ENCODE measurements around the gene CEP78.
"Not testable (repeated sequence)": the region's sequence is repeated elsewhere in the genome, so short reads cannot be mapped to it uniquely, and the experiment has no call there.

The CEP78 gene

GRCh38 chr9:78235256-78235761 lies 566 bp upstream of the CEP78 start:
- DNase-seq: no peak

GRCh38 chr9:78236551-78236910 lies 656 bp downstream of the CEP78 start:
- no peak for DNase-seq

DNA sequence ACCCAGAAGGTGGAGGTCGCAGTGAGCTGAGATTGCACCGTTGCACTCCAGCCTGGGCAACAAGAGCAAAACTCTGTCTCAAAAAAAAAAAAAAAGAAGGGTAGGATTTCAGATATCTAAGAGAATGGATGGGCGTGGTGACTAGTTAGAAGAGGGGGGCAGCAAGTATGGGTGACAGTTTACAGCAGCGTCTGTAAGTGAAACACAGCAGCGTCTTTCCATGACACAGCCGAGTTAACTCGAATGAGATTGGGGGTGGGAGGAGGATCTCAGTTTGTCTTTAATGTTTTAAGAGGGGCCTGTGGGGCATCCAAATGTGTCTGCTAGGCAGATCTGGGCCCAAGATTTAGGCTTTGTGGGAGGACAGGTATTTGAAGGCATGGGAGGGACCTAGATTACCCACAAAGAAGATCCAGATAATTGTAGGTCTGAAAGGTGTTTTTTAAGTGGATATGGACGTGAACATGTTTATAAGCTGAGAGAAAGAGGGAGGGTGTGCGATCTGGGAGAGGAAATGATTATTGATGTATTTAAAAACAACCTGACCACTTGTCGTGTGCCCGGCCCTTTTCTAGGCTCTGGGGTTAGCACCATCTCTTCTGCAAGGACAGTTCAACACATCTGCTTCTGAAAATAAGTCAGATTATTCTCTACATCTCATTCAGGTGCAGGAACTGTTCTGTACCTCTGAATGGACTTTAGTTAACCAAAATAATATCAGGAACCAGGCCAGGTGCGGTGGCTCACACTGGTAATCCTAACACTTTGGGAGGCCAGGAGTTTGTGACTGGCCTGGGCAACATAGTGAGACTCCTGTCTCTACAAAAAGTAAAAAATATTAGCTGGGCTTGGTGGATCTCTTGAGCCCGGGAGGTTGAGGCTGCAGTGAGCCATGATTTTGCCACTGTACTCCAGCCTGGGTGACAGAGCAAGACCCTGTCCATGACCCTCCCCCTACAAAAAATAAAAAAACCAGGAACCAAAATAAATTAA lies 2.5 kb downstream of the CEP78 start:
- no peak for DNase-seq

DNA sequence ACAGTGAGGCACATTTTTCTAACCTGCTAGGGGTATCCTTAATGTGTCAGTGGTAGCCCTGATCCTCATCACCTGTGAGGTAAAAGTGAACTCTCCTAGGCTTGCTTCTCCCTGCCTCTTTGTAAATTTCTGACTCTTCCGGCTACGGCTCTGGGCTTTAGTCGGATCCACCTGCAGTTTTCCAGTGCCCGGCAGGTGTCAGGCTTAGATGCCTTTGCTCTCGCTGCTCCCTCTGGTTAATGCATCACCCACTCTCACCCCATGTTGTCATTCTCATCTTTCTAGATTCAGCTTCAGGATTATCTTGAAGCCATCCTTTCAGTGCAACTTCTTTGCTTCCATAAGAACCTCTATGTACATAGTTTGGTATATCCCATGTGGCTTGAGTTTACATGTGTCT lies 3.6 kb downstream of the CEP78 start:
- DNase-seq: no peak

GRCh38 chr9:78242041-78242440 lies 6.2 kb downstream of the CEP78 start:
- DNase-seq: no peak

GRCh38 chr9:78243130-78243529 lies 7.3 kb downstream of the CEP78 start:
- DNase-seq: no peak

GRCh38 chr9:78245401-78245800 lies 9.5 kb downstream of the CEP78 start:
- DNase-seq: no peak

- no peak for DNase-seq
Observed at GRCh38 chr9:78248635-78249034, 12.8 kb downstream of the CEP78 start.

DNA sequence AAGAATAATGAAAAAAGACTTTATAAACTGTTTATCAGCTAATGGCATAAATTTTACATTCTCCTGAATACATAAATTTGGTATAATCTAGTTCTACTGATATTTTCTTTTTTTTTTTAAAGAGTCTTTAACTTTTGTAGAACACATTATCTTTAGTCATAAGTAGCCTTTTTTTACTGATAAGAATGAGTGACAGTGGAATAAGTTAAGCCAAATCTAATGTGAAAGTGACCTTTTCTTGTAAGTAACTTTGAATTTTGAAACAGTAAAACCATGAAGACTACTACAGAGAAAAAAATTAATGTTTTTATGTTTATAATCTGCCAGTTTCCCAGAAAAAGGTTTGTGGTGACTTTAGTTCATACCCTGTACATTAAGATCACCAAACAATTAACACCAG lies 13.7 kb downstream of the CEP78 start:
- DNase-seq: no peak

DNA sequence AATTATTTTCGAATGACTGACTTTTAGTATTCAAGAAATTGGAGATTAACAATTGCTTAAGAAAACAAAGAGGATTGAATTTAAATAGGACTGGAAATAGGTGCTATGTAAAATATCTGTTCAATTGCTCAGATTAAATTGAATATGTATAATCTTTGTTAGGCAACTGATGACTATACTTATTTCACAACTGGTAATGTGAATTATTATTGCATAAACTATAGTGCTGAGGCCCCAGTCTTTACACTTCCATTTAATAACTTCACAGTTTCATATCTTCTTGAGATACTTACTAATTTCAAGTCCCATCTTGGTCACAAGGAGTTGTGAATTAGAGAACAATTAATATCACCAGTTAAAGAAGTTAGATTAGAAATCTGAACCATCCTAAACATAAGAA lies 16.7 kb downstream of the CEP78 start:
- DNase-seq: no peak

DNA sequence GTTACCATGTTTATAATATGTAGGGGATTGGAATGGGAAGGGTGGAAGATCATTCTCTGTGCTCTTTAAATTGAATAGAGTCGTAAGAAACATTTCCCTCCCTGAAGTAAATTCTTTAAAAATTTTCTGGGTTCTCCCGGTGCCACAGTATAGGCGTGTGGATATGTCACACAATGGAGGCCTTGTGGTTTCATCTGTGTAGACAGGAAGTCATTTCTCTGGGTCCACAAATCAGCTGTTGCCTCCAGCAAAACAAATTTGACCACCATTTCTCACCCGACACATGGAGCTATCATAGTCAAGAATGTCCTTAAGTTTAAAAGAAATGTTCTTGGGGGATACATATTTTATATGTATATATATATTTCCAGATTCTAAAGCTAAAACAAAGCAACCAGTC lies 17.4 kb downstream of the CEP78 start:
- no peak for DNase-seq

DNA sequence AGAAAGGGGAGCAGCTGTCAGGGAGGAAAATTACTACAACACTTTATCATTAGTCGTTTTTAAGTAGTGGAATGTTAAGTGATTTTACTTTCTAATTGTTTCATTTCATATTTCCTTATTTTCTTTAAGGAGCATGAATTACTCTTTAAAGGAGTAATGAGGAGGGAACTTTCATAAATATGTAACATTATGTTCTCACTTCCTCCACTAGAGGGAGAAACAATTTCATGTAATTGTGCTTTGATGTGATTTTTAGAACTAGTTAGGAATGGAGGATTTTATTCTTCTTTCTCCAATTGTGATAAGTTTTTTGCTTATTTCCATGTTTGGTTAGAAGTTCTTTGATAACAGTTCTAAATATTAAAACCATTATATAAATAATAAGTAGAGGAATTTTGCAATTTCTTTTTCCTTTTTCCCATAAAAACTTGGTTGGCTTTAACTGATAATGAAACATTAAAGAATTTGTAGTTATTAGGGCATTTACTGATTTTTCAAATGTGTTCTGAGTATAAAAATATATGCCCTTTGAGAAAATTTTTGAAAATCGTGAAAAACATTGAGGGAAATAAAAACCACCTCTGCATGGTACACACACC lies 25.6 kb downstream of the CEP78 start:
- peak; percentile 5 for DNase-seq

DNA sequence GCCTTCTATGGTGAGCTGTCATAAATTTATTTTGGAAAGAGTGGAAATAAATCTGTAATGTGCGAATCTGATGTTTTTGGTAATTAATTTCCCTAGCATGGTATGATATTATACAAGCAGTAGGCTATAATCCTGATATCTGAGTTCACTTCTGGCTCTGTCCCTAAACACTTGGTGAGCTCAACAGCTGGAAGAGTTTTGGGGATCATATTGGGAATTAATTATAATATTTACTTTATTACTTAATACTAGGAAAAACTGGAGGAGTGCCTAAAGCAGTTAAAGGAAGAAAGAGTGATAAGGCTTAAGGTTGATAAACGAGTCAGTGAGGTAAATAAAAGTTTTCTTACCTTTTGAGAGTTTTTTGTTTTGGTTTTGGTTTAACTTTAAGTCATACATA lies 26.8 kb downstream of the CEP78 start:
- no peak for DNase-seq

- DNase-seq: no peak
Observed at GRCh38 chr9:78267889-78268288, 32.0 kb downstream of the CEP78 start.

GRCh38 chr9:78269784-78270183 lies 33.9 kb downstream of the CEP78 start:
- DNase-seq: no peak

- DNase-seq: no peak
Observed at GRCh38 chr9:78272307-78272706, 36.4 kb downstream of the CEP78 start.

DNA sequence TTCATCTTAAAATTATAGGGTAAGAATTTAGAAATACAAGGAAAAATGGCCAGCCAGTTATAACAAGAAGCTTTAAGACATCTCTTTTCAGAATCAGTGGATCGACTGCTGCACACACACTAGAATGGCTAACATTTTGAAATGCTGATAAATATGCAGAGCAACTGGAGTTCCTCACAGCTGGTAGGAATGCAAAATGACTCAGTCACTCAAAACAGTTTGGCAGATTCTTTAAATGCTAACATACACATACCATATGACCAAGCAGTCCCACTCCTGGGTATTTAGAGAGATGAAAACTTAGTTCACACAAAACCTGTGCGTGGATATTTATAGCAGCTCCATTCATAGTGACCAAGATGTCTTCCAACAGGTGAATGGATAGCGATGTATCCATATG lies 37.9 kb downstream of the CEP78 start:
- no peak for DNase-seq

GRCh38 chr9:78278177-78278777 lies 42.4 kb downstream of the CEP78 start:
- DNase-seq: no peak

DNA sequence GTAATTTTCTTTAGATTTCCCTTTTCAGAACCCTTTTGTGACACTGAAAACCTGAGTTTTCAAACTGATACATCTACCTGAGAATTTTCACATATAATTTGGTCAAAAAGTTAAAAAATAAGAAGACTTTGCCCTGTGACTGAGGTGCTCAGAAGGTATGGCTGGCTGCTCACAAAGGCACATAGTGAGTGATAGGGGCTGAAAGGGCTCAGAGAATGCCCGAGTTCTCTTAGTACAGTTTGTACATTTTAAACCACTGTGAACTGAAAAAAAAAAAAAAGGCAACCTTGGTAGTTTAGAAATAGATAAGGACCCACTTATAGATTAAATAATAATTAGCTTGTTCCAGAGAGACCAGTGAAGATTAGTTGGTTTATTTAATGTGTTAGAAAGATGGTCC lies 42.9 kb downstream of the CEP78 start:
- DNase-seq: no peak

GRCh38 chr9:78280982-78281668 lies 45.2 kb downstream of the CEP78 start:
- DNase-seq: no peak

GRCh38 chr9:78284181-78284580 lies 48.3 kb downstream of the CEP78 start:
- DNase-seq: not testable (repeated sequence)

- no peak for DNase-seq
Observed at GRCh38 chr9:78286125-78286524, 50.2 kb downstream of the CEP78 start.

DNA sequence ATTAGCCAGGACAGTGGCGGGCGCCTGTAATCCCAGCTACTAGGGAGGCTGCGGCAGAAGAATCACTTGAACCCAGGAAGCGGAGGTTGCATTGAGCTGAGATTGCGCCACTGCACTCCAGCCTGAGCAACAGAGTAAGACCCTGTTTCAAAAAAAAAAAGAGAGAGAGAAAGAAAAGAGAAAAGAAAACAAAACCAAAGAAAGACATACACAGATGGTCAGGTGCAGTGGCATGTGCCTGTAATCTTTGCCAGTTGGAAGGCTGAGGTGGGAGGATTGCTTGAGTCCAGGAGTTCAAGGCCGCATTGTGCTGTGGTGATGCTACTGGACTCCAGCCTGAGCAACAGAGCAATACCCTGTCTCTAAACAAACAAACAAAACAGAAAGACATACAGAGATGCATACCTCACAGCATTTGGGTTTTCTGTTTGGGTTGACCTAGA lies 51.1 kb downstream of the CEP78 start:
- no peak for DNase-seq

Data from SHP77 treated with DMSO at 0.1 percent for 48 hours (cell line).